ENCODE results near the gene KCMF1.

DNA sequence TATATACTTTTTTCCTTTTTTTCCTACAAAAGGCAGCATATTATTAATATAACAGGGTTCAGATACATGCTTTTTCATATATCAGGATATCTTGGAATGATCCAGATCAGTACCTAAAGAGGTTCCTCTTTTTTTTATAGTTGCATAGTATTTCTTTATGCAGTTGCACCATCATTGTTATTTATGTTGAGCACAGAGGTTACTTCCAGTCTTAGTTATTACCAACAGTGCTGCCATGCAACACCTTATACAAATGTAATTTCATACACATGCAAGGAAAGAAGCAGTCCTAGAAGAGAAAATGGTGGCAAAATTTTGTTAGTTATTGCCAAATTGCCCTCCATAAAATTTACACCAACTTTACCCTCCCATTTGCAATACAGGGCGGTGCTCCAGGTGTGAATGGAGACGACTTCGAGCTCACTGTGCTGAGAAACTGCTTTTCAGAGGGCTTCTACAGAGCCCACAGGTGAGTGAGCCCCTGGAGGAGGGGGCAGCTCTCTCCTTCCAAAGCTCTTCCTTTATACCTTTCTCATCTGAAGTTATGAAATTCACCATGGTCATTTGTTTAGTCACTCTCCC lies 30.0 kb upstream of the KCMF1 start:
- TF ChIP-seq, protein P1, sequence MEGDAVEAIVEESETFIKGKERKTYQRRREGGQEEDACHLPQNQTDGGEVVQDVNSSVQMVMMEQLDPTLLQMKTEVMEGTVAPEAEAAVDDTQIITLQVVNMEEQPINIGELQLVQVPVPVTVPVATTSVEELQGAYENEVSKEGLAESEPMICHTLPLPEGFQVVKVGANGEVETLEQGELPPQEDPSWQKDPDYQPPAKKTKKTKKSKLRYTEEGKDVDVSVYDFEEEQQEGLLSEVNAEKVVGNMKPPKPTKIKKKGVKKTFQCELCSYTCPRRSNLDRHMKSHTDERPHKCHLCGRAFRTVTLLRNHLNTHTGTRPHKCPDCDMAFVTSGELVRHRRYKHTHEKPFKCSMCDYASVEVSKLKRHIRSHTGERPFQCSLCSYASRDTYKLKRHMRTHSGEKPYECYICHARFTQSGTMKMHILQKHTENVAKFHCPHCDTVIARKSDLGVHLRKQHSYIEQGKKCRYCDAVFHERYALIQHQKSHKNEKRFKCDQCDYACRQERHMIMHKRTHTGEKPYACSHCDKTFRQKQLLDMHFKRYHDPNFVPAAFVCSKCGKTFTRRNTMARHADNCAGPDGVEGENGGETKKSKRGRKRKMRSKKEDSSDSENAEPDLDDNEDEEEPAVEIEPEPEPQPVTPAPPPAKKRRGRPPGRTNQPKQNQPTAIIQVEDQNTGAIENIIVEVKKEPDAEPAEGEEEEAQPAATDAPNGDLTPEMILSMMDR (IDR thresholded peaks at IDR 0.05; ENCODE audit: poor library complexity), result no peak
- no peak for TF ChIP-seq EZH2 (IDR thresholded peaks at IDR 0.05; ENCODE audit: borderline replicate concordance)

Measured in hepatocyte (in vitro differentiated cells).